Measurements from ENCODE around the gene EXOC7.

DNA sequence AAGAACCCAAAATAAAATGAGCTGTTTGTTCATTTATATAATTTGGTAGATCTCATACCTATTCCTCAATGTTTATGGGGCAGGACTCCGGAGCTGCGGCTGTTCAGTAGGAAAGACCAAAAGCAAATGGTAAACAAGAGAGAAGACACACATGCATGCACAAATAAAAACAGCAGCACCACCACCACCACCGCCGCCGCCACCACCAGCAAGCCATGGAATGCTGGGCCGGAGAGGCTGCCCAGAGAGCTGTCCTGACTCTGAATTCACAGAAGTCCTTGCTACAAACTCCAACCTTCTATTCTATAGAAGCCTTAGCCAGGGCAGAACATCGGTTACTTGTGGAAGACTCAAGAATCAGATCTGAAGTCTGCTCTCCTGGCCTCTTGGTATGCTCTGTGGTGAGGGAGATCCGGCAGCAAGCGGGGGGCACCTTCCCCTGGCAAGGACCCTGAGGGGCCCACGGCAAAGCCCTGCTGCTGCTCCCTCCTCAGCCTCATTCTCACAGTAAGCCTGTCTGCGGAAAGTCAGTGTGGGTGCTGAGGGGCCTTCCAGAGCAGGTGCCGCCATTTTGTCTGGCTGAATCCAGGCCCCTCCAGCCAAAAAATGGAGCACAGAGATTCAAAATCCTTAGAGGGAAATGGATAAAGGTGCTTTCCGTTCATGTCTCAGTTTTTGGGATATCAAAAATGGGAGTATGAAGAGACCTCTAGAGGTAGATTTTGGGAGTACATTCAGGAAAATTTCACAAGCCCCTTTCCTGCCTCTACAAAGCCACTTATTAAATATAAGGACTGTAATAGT, 43.8 kb upstream of the EXOC7 start:
- TF ChIP-seq, protein P1, sequence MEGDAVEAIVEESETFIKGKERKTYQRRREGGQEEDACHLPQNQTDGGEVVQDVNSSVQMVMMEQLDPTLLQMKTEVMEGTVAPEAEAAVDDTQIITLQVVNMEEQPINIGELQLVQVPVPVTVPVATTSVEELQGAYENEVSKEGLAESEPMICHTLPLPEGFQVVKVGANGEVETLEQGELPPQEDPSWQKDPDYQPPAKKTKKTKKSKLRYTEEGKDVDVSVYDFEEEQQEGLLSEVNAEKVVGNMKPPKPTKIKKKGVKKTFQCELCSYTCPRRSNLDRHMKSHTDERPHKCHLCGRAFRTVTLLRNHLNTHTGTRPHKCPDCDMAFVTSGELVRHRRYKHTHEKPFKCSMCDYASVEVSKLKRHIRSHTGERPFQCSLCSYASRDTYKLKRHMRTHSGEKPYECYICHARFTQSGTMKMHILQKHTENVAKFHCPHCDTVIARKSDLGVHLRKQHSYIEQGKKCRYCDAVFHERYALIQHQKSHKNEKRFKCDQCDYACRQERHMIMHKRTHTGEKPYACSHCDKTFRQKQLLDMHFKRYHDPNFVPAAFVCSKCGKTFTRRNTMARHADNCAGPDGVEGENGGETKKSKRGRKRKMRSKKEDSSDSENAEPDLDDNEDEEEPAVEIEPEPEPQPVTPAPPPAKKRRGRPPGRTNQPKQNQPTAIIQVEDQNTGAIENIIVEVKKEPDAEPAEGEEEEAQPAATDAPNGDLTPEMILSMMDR (IDR thresholded peaks at IDR 0.05 in 2 of 3, conservative IDR thresholded peaks at IDR 0.05 in 1 of 3; ENCODE audit: borderline replicate concordance in 1 of 3, insufficient read depth in 1 of 3, low read depth in 2 of 3, low read length in 2 of 3) = peak; percentile 72 to 88 (median 74)
- TF ChIP-seq SP1 (IDR thresholded peaks at IDR 0.05; ENCODE audit: low read depth) (no peak), POLR2A (IDR thresholded peaks at IDR 0.05; ENCODE audit: borderline replicate concordance, extremely low read depth, insufficient read depth, insufficient read length) (no peak), RAD21 (IDR thresholded peaks at IDR 0.05; ENCODE audit: low read depth) (no peak; the same call in 1 of the 2 replicates), EZH2phosphoT487 (IDR thresholded peaks at IDR 0.05; ENCODE audit: borderline replicate concordance) (no peak), YY1 (IDR thresholded peaks at IDR 0.05; ENCODE audit: extremely low read depth, insufficient replicate concordance, low read depth, low read length) (no peak), POLR2AphosphoS5 (IDR thresholded peaks at IDR 0.05; ENCODE audit: low read depth, low read length) (no peak), EZH2 (IDR thresholded peaks at IDR 0.05) (no peak), EGR1 (IDR thresholded peaks at IDR 0.05; ENCODE audit: low read depth) (no peak)
- TF ChIP-seq, protein P2, sequence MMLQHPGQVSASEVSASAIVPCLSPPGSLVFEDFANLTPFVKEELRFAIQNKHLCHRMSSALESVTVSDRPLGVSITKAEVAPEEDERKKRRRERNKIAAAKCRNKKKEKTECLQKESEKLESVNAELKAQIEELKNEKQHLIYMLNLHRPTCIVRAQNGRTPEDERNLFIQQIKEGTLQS (IDR thresholded peaks at IDR 0.05) = no peak
- TF ChIP-seq, protein P3, sequence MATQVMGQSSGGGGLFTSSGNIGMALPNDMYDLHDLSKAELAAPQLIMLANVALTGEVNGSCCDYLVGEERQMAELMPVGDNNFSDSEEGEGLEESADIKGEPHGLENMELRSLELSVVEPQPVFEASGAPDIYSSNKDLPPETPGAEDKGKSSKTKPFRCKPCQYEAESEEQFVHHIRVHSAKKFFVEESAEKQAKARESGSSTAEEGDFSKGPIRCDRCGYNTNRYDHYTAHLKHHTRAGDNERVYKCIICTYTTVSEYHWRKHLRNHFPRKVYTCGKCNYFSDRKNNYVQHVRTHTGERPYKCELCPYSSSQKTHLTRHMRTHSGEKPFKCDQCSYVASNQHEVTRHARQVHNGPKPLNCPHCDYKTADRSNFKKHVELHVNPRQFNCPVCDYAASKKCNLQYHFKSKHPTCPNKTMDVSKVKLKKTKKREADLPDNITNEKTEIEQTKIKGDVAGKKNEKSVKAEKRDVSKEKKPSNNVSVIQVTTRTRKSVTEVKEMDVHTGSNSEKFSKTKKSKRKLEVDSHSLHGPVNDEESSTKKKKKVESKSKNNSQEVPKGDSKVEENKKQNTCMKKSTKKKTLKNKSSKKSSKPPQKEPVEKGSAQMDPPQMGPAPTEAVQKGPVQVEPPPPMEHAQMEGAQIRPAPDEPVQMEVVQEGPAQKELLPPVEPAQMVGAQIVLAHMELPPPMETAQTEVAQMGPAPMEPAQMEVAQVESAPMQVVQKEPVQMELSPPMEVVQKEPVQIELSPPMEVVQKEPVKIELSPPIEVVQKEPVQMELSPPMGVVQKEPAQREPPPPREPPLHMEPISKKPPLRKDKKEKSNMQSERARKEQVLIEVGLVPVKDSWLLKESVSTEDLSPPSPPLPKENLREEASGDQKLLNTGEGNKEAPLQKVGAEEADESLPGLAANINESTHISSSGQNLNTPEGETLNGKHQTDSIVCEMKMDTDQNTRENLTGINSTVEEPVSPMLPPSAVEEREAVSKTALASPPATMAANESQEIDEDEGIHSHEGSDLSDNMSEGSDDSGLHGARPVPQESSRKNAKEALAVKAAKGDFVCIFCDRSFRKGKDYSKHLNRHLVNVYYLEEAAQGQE (IDR thresholded peaks at IDR 0.05; ENCODE audit: low read depth) = no peak
